Astrocyte of the hippocampus (primary cell): ENCODE measurements around the gene GTF3C1.

Experiments
- DNase-seq: peaks from one replicate; pipeline ENCODE4 v3.0.0; 2011; ENCODE audit warnings: low read depth, low spot score

The GTF3C1 gene

GRCh38 chr16:27426423-27427408 is 123.0 kb downstream of the GTF3C1 start:
- peak; percentile 89 for DNase-seq

- DNase-seq, result no peak
These were observed 123.8 kb downstream of the GTF3C1 start for GRCh38 chr16:27425961-27426360.

- DNase-seq, result no peak
These were observed 124.8 kb downstream of the GTF3C1 start for GRCh38 chr16:27424772-27425498.

- DNase-seq, result no peak
These were observed 127.6 kb downstream of the GTF3C1 start for GRCh38 chr16:27421961-27422740.

DNA sequence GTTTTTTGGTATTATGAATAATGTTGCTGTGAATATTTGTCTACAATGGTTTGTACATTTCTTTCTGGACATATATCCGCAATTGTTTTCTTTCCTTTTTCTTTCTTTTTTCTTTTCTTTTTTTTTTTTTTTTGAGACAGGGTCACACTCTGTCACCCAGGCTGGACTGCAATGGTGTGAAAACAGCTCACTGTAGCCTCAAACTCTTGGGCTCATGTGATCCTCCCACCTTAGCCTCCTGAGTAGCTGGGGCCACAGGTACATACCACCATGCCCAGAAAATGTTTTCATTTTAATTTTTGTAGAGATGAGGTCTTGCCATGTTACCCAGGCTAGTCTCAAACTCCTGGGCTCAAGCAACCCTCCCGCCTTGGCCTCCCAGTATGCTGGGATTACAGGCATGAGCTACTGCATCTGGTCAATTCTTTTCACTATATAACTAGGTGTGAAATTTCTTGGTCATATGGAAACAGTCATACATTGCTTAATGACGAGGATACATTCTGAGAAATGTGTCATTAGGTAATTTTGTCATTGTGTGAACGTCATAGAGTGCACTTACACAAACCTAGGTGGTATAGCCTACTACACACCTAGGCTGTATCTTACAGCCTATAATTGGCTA is 132.6 kb downstream of the GTF3C1 start:
- DNase-seq, result no peak

DNA sequence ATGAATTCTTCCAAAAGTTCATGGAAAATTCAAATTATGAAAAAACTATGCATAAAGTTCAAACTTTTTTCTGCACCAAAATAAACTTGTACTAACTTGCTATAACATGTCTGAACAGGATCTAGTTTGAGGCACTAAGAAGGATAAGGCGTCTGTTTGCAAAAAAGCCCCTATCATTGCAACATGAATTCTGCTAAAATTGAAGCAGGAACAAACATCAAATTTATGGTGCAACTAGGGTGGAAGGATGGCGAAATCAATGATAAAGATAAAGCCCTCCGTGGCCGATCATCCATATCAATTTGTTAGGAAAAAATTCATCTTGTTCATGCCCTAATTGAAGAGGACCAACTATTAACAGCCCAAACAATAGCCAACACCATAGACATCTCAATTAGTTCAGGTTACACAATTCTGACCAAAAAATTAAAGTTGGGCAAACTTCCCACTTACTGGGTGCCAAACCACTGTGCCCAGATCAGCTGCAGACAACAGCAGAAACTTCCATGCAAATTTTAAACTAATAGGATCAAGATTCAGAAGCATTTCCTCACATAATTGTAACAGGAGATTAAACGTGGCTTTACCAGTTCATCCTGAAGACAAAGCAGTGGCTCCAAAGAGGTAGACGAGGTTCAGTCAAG is 134.8 kb downstream of the GTF3C1 start:
- no peak for DNase-seq

DNA sequence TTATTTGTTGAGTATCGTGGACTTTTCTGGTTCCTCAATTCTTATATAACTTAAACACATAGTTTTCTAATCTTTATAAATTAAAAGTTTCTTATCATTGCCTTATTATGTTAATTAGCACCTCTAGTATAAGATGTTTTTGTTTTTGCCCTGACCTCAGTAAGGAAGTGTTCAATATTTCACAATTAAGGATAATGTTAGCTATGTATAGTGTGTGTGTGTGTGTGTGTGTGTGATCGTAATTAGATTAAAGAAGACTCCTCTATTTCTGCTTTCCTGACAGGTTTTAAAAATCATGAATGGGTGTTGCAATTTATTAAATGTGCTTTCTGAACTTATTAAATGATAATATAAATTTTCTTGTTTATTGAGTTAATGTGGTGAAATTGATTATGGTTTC is 135.8 kb downstream of the GTF3C1 start:
- DNase-seq, result no peak

- no peak for DNase-seq
These were observed 139.0 kb downstream of the GTF3C1 start for GRCh38 chr16:27410761-27411160.
